Aorta (tissue), 5 donors: ENCODE data around the gene CDK14. TPM values are rescaled to one million over a fixed set of nuclear protein-coding genes. Genes with fewer than 3 reads are reported as not detected.
"Not testable (repeated sequence)": the region's sequence is repeated elsewhere in the genome, so short reads cannot be mapped to it uniquely, and the experiment has no call there.

Experiments
- ATAC-seq: fragments of 200-7000 bp; cut with Tn5 transposase; one replicate; pipeline ENCODE4 v1.9.1; 2022; ENCODE audit warnings: moderate library complexity; ENCODE audit not compliant: low FRiP score
- DNase-seq, 2 donors: peaks; one replicate each; pipeline ENCODE4 v3.0.0-alpha.2; 2020
- H3K27ac ChIP-seq, 2 donors: one replicate each; pipeline ENCODE4 v1.5.1; 2013; ENCODE audit warnings: low read length in 2 of 2, mild to moderate bottlenecking in 2 of 2, moderate library complexity in 2 of 2, control low read depth in 1 of 2, inconsistent platforms in 1 of 2, low read depth in 1 of 2
- H3K27me3 ChIP-seq, 2 donors: one replicate each; pipeline ENCODE4 v1.6.1; 2013; ENCODE audit warnings: control low read depth in 1 of 2, low read length in 1 of 2, mild to moderate bottlenecking in 1 of 2, moderate library complexity in 1 of 2; ENCODE audit not compliant: insufficient read depth in 2 of 2, control insufficient read depth in 1 of 2
- H3K36me3 ChIP-seq, 2 donors: one replicate each; pipeline ENCODE4 v1.6.1; 2013; ENCODE audit warnings: control low read depth in 1 of 2, low read length in 1 of 2, mild to moderate bottlenecking in 1 of 2; ENCODE audit not compliant: insufficient read depth in 2 of 2, control insufficient read depth in 1 of 2
- H3K4me1 ChIP-seq, 2 donors: one replicate each; pipeline ENCODE4 v1.6.1; 2013; ENCODE audit warnings: low read length in 2 of 2, control low read depth in 1 of 2, mild to moderate bottlenecking in 1 of 2, moderate library complexity in 1 of 2; ENCODE audit not compliant: insufficient read depth in 2 of 2, control insufficient read depth in 1 of 2
- H3K4me3 ChIP-seq, 2 donors: one replicate each; pipeline ENCODE4 v1.5.1; 2013; ENCODE audit warnings: low read length in 2 of 2, control low read depth in 1 of 2, mild to moderate bottlenecking in 1 of 2
- H3K9me3 ChIP-seq: one replicate; pipeline ENCODE4 v1.6.1; 2013; ENCODE audit warnings: mild to moderate bottlenecking, low read length; ENCODE audit not compliant: control insufficient read depth
- WGBS, 2 donors: extraction: QIAGEN DNeasy Blood & Tissue Kit; methylation state at CpG; one replicate each; pipeline ENCODE4 v1.1.7; 2013; 5-methylcytosine and 5-hydroxymethylcytosine counted together
- intact Hi-C, 2 donors: fragments of 100-400 bp; cut with DNase I; formaldehyde crosslinking; loops; one replicate each; pipeline versions ENCODE4 v1.14.2 to v1.15.0; 2022
- polyA plus RNA-seq, 2 donors: library from polyadenylated mRNA; stranded (reverse); fragments of 200-250 nt; gene quantifications; one replicate each; pipeline ENCODE4 v1.2.3, GENCODE V29; 2013
- total RNA-seq, 2 donors: library from RNA; stranded (reverse); fragmentation: NEBNext Ultra II Directional; extraction: Animal tissue kit (Norgen Biotek cat#: 25700); gene quantifications; one replicate each; pipeline ENCODE4 v1.2.1, GENCODE V29; 2021
- donor health status: healthy with polysubstance abuse.
- donor health status: Bipolar disorder and iron deficiency.
- donor health status: DM: no; HTN: no; CAD: no.
- donor health status: DM: no; HTN: no; CAD: no.
- donor health status: DM: yes; HTN: yes; CAD: no.

CDK14 gene
- total and polyA plus RNA-seq, 4 donors = 4.6 to 72.4 (median 29.5) TPM

DNA sequence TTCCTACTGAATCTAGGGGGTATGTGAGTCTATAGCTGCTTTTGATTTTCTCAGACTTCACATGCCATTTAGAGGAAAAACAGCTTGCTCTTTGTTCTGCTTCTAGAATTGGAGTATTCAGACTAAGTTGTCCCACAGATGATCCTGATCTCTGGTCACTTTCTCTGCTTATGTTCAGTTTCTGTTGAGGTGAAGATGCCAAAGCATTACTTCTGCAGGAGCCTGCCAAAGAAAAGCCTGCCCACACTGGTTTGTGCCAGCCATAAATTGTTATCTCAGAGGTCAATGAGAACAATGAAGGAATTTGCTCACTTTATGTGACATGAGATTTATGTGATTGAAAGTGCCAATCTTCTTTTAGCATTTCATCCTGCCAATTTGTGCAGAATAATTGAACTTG lies 163.6 kb downstream of the CDK14 start:
- Histone ChIP-seq H3K9me3 (no peaks in the 10 kb centered on the region), H3K27ac (no peak overlapping the region), H3K27me3 (no peaks in the 10 kb centered on the region), H3K4me3 (no peak overlapping the region), H3K36me3 (no peaks in the 10 kb centered on the region), H3K4me1 (no peaks in the 10 kb centered on the region)
- DNase-seq (no peak), ATAC-seq (no peak)
- intact Hi-C loops = no loop called here

DNA sequence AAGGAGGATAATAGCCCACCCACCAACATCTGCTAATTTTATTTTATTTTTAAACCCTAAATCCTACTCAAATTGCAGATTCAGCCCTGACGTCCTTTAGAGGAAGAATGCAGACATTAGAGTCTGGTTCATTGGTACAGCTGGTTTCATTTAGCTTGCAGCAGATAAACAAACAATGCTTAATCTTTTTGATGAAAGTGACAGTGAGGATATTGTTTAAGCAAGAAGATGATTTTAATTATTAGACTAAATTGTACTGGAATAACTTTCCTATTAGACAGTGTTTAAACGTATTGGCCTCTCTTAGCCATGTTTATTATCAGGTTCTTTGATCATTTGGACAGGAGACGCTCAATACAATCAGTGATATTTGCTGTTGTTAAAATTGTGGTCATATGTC lies 164.8 kb downstream of the CDK14 start:
- H3K4me1 ChIP-seq = no peaks in the 10 kb centered on the region
- ATAC-seq (no peak), DNase-seq (no peak)
- intact Hi-C loops = no loop called here
- no peaks in the 10 kb centered on the region for H3K27me3 ChIP-seq
- 85 to 89% methylated on average over 3 of the region's 3 CpGs for WGBS, 2 donors
- H3K36me3 ChIP-seq = no peaks in the 10 kb centered on the region
- no peak overlapping the region for H3K27ac ChIP-seq
- H3K4me3 ChIP-seq = no peak overlapping the region
- no peaks in the 10 kb centered on the region for H3K9me3 ChIP-seq

DNA sequence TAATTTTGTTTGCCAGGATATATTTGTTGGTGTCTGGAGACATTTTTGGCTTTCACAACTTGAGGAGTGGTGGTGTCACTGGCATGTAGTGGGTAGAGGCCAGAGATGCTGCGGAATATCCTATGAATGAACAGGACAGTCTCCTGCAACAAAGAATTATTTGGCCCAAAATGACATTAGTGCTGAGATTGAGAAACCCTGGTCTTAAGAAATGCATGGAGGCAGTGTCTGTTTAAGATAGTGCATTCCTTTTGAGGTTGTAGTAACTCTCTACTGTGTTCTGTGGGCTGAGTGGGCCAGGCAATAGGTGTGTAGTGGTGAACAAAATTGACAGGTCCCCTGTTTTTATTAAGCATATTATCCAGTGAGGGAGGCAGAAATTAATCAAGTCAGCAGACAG lies 165.5 kb downstream of the CDK14 start:
- H3K27me3 ChIP-seq = no peaks in the 10 kb centered on the region
- 97 to 98% methylated on average over 1 of the region's 1 CpG for WGBS, 2 donors
- no peaks in the 10 kb centered on the region for H3K4me1 ChIP-seq
- no peaks in the 10 kb centered on the region for H3K9me3 ChIP-seq
- DNase-seq = no peak
- H3K27ac ChIP-seq = no peak overlapping the region
- no peak for ATAC-seq
- no peak overlapping the region for H3K4me3 ChIP-seq
- intact Hi-C loops = no loop called here
- no peaks in the 10 kb centered on the region for H3K36me3 ChIP-seq

DNA sequence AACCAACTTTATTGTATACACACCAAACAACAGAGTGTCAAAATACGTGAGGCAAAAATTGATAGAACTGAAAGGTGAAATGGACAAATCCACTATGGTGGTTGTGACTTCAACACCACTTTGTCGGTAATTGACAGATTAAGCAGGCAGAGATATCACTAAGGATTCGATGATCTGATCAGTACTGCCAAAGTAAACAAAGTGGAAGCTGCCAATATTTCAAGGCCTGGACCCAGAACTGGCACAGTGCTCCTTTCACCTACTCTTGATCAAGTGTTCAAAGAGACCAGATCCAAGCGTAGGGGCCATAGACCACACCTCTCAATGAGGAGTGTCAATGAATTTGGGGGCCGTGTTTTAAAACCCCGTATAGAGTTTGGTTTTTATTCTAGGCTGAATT lies 167.0 kb downstream of the CDK14 start:
- intact Hi-C loops = no loop called here
- Histone ChIP-seq H3K27me3 (no peaks in the 10 kb centered on the region), H3K4me1 (no peaks in the 10 kb centered on the region), H3K9me3 (no peaks in the 10 kb centered on the region), H3K36me3 (no peaks in the 10 kb centered on the region), H3K4me3 (no peak overlapping the region), H3K27ac (no peak overlapping the region)
- DNase-seq (no peak), ATAC-seq (no peak)
- 77 to 79% methylated on average over 6 of the region's 6 CpGs for WGBS, 2 donors

DNA sequence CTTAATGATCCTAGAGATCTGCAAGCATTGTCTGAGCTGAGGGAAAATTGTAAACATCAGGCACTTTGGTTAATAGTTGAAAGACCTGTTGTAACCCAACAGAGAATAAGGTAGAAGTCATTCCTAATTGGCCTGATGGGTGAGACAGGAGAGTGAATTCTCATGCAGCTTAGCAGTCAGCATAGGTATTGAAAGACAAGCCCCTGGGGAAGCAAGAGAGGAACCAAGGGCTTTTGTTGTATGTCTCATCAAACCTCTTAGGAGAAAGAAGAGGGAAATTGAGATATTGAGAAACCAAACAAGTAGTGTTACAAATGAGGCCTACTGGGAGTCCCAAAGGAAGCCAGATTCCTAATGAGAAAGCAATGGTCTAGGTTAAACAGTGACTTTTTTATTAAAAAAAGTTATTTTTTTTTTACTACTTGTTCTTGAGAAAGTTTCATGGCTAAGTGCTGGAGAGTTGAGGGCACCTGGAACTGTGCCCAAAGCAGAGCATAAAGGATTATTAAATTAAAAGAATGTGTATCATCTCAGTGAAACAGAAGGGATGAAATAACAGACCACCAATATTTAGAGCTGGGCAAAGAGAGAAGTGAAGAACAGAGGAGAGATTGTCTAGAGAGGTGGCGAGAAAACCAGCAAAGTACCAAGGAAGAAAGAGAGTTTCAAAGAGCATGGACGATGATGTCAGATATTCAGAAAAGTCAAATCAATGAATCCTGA lies 168.9 kb downstream of the CDK14 start:
- no peaks in the 10 kb centered on the region for H3K9me3 ChIP-seq
- intact Hi-C loops = no loop called here
- no peak for ATAC-seq
- no peaks in the 10 kb centered on the region for H3K27me3 ChIP-seq
- H3K27ac ChIP-seq = no peak overlapping the region
- DNase-seq = no peak
- no peak overlapping the region for H3K4me3 ChIP-seq
- 96 to 99% methylated on average over 2 of the region's 2 CpGs for WGBS, 2 donors
- no peaks in the 10 kb centered on the region for H3K4me1 ChIP-seq
- no peaks in the 10 kb centered on the region for H3K36me3 ChIP-seq

DNA sequence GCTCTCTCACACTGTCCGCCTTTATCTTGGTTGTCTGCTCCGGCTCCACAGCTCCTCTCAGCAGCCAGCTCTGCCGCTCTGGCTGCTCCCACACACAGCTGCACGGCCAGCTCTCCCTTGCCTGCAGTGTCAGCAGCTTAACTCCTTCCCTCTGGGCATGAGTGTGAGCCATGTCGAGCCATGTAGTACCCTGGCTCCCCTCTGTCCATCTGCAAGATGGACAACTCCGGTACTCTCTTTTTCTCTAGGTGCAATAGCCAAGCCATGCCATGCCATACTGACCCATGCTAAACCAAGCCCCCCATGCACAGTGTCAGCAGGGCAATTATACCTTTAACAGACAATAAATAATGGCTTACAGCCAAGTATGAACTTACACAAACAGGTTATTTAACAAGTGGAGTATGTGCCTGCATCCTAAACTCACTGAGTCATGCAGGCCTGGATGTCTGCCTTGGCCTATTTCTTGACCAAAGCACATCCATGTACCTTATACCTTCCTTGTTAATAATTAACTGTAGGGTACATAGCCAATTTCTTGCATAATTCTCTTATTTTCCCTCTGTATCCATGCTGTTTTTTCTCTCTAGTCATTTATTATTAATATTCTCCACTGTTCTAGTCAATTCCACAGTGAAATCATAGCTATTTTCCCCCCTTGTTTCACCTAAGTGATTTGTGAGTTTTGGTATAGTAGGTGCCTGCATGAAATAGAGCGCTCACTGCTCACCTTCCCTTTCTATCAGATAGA lies 170.9 kb downstream of the CDK14 start:
- WGBS, 2 donors = 41 to 44% methylated on average over 7 of the region's 7 CpGs
- ATAC-seq (peak; percentile 84), DNase-seq (peak in 1 of 2 donors; percentile 63)
- H3K27ac ChIP-seq = no peak overlapping the region
- H3K36me3 ChIP-seq = no peaks in the 10 kb centered on the region
- H3K27me3 ChIP-seq = no peaks in the 10 kb centered on the region
- H3K9me3 ChIP-seq = no peaks in the 10 kb centered on the region
- H3K4me3 ChIP-seq = no peak overlapping the region
- intact Hi-C loops = no loop called here
- no peaks in the 10 kb centered on the region for H3K4me1 ChIP-seq

DNA sequence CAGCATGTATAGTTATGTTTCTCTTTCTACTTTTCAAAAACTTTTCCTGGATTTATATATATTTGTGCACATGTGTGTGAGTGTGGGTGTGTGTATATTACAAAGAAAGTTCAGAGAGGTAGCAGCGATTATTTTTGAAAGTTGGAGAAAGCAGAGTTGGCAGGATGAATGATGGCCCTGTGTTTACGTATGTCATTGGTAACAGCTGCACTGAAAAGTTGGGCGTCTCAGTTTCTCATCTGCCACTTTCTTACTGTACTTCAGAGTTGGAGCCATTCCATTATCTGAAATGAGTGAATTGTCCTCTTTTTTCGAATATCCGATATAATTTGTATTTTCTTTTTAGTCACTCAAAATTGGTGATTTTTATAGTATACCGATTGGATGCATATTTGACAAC lies 172.2 kb downstream of the CDK14 start:
- H3K36me3 ChIP-seq = no peaks in the 10 kb centered on the region
- WGBS, 2 donors = 77 to 87% methylated on average over 6 of the region's 6 CpGs

DNA sequence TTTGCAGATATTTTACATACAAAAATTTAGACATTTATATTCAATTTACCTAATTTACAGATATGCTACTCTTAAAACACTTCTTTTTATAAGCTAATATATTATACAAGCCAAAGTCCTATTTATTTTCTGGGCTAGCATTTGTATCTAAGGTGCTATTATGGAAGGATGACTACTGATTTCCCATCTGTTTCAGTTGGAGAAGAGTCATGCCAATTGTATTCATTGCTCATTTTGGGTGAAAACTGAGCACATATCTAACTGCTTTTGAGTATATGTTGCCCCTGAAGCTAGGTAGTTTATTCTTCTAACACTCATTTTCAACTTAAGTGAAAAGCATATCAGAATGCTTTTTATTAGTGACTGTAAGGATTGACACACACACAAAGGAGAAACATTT lies 172.9 kb downstream of the CDK14 start:
- H3K4me3 ChIP-seq = no peak overlapping the region
- no peak for ATAC-seq
- intact Hi-C loops = no loop called here

More for the DNA sequence above, 172.2 kb downstream of the CDK14 start:
- ATAC-seq (no peak), DNase-seq (no peak)
- Histone ChIP-seq H3K4me3 (no peak overlapping the region), H3K27me3 (no peaks in the 10 kb centered on the region), H3K4me1 (no peaks in the 10 kb centered on the region), H3K27ac (no peak overlapping the region), H3K9me3 (no peaks in the 10 kb centered on the region)
- intact Hi-C loops = no loop called here

DNA sequence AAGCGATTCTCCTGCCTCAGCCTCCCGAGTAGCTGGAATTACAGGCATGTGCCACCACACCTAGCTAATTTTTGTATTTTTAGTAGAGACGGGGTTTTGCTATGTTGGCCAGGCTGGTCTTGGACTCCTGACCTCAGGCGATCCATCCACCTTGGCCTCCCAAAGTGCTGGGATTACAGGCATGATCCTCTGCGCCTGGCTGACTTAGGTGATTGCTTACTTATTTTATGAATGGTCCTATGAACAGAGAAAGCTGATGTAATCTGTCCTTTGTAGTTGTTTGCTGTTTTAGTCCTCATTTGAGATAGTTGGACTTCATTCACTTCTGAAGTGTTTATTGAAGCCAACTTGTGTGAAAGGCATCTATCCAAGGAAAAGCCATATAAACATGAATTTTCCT lies 173.4 kb downstream of the CDK14 start:
- DNase-seq, H3K4me3 ChIP-seq, H3K27ac ChIP-seq, H3K9me3 ChIP-seq, intact Hi-C loops, ATAC-seq, H3K4me1 ChIP-seq, H3K27me3 ChIP-seq, H3K36me3 ChIP-seq: not testable (repeated sequence)
- 87 to 94% methylated on average over 5 of the region's 5 CpGs for WGBS, 2 donors

More for the DNA sequence above, 172.9 kb downstream of the CDK14 start:
- Histone ChIP-seq H3K4me1 (no peaks in the 10 kb centered on the region), H3K27me3 (no peaks in the 10 kb centered on the region), H3K27ac (no peak overlapping the region), H3K9me3 (no peaks in the 10 kb centered on the region), H3K36me3 (no peaks in the 10 kb centered on the region)
- no peak for DNase-seq
